ENCODE data around the gene INSIG1.

GRCh38 chr7:155289949-155290501 lies 7.7 kb upstream of the INSIG1 start:
- TF ChIP-seq CTCF (conservative IDR thresholded peaks at IDR 0.05) (no peak), EZH2 (IDR thresholded peaks at IDR 0.05; ENCODE audit: low read depth) (no peak)

All from PC-9 (cell line).